HG03139 (cell line): Measurements from ENCODE around the gene LFNG.

Source experiments
- ATAC-seq: cut with Tn5 transposase; IDR thresholded peaks from one replicate; pipeline ENCODE4 v1.9.1; 2021; ENCODE audit not compliant: unreplicated experiment

Gene LFNG, protein sequence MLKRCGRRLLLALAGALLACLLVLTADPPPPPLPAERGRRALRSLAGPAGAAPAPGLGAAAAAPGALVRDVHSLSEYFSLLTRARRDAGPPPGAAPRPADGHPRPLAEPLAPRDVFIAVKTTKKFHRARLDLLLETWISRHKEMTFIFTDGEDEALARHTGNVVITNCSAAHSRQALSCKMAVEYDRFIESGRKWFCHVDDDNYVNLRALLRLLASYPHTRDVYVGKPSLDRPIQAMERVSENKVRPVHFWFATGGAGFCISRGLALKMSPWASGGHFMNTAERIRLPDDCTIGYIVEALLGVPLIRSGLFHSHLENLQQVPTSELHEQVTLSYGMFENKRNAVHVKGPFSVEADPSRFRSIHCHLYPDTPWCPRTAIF

GRCh38 chr7:2519119-2519930 is at the start of gene LFNG:
LFNG (plus strand) TSS chr7:2519774; CDS start chr7:2519862, 88 bp downstream.
- peak; percentile 65 for ATAC-seq

DNA sequence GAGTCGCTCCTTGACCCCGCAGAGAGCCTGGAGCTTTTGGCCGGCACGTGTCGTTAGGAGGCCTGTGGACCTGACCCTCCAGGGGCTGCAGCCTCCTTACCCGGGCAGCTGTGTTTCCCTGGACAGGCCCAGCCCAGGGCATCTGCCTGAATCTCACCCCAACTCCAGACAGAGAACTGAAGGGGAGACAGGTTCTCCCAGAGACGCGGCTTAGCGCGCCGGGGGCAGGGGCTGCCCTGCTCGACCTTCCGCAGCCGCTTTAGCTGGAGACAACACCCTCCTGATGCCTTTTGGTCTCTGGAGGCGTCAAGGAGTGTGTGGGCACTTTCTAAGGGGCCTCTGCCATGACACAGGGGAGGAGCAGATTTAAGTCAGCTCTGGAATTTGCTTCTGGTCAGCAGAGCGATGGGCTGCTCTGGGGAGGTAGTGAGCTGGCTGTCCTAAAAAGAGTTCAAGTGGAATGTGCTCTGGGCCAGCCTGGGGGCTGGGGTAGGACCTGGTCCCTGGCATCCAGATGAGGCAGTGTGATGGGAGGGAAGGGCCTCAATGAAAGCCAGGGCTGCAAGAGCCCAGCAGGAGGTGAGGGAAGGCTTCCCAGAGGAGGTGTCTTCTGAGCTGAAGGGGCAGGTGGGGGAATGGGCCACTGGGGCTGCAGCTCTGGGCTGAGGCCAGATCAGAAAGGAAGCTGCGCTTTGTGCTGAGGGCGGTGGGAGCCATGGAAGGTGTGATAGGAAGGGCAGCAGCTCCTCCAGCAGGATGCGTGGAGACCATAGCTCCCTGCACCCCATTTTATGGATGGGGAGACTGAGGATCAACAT is 49.2 kb upstream of the LFNG start:
- ATAC-seq: no peak

- ATAC-seq: no peak
Measured at GRCh38 chr7:2471022-2471329, 48.6 kb upstream of the LFNG start.

GRCh38 chr7:2471396-2471795 is 48.2 kb upstream of the LFNG start:
- ATAC-seq: no peak

- ATAC-seq: no peak
Measured at GRCh38 chr7:2472739-2473138, 46.8 kb upstream of the LFNG start.

DNA sequence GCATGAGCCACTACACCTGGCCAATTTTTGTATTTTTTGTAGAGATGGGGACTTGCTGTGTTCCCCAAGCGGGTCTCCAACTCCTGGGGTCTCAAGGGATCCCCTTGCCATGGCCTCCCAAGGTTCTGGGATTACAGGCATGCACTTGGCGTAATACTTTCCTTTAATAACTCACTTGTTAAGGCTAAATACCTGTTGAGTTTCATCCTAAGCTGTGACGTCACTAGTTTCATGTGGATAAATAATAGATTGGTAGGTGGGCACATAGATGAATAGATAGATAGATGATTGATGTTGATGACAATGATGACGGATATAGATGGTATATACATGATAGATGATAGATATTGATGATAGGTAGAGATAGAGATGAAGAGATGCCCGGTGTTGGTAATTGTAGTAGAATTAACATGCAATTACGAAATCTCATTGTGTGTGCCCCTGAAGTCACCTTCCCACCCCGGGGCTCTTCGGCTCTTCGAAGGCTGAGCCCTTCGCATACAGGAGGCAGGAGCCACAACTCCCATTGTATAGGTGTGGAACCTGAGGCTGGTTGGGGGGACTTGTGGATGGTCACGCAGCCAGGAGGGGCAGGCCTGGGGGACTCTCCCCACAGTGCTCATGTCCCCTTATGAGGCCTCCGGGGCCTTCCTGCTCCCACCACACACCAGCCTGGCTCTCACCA is 45.9 kb upstream of the LFNG start:
- no peak for ATAC-seq

DNA sequence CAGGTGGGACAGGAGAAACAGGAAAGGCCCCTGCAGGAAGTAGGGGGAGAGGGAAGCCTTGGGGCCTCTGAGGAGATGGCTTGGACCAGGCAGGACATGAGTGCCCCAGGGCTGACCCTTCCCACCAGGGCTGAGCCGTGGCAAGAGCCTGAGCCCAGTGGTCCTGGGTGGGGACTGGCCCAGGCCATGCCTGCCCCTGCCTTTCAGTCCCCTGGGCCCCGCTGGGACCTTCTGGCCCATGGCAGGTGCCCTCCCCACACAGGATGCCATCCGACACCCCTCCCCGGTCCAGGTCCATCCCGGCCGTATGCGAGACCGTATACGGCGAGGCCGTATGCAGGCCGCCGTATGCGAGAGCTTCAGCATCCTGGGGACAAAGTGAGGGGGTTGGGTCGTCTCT is 45.4 kb upstream of the LFNG start:
- no peak for ATAC-seq

GRCh38 chr7:2474813-2475677 is 44.5 kb upstream of the LFNG start:
- no peak for ATAC-seq

DNA sequence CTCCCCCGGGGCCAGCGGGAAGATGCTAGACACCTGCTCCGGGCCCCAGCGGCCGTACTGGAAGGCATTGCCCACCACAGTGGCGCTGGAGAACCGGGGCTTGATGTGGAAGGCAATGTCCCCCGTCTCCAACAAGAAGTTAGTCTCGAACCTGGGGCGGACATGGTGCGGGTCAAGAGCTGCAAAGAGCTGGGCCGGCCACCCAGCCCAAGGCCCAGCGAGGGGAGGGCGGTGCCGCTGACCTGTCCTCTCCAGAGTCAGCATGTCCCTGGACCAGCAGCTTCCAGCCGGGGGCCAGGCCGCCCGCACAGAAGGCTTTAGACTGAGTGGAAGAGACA is 43.9 kb upstream of the LFNG start:
- ATAC-seq: no peak

DNA sequence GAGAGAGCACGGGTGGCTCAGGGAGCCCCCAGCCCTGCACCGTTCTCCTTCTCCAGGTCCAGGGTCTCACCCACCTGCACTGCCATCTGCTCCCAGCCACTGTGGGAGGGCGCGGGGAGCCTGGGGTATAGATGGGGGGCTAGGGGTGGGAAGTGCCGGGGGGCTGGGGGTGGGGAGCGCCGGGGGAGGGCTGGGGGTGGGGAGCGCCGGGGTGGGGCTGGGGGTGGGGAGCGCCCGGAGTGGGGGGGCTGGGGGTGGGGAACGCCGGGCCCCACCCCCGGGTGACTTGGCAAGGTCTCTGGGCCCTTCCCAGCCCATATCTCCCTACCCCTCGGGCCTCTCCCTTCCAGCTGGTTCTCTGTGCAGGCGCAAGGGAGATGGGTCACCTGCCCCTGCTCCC is 43.3 kb upstream of the LFNG start, which contains the start of gene GRIFIN:
Gene GRIFIN, minus strand, starts transcription at position 101 of the 400 bp plus-strand sequence. Its CDS starts 15 bp downstream, at position 86.
- no peak for ATAC-seq

GRCh38 chr7:2476776-2477446 is 42.7 kb upstream of the LFNG start:
- no peak for ATAC-seq

- no peak for ATAC-seq
Measured at GRCh38 chr7:2477447-2478398, 41.9 kb upstream of the LFNG start.

DNA sequence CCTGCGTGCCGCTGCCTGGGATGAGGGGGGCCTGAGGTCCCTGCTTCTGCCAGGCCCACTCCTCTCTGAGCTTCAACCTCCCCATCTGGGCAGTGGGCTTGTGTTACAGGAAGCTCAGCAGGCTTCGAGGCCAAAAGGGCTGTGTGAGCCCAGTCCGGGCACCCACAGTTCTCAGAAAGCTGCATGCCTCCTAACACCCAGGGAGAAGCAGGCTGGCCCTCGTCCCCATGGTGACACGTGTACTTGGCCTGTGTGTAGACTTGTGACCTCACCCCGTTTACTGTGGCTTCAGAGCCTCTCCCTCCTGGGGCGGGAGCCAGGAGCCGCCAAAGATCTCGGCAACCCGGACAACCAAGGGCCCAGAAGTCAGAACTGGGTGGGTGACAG is 41.2 kb upstream of the LFNG start:
- ATAC-seq: no peak

DNA sequence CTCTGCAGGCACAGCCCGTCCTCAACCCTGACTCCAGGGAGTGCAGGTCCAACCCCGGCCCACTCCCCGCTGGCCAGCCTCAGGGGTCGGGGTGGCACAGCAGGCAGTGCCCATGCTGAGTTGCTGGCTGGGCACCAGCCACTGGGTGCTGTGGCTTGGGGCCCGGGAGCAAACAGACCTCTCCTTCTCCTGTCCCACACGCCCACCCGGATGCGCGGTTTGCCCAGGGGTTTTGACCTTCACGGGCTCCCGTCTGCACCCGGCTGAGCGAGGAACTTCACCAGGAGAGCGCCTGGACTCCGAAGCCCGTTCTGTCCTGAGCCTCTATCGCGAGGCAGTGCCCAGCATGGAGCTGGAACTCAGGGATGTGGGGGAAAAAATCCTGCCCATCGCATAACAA is 40.8 kb upstream of the LFNG start:
- ATAC-seq: no peak

- ATAC-seq: no peak
Measured at GRCh38 chr7:2479276-2480069, 40.1 kb upstream of the LFNG start.

GRCh38 chr7:2480070-2480408 is 39.5 kb upstream of the LFNG start:
- ATAC-seq: no peak

GRCh38 chr7:2481195-2481594 is 38.4 kb upstream of the LFNG start:
- no peak for ATAC-seq
